Stimulated activated CD4-positive, alpha-beta T cell treated with anti-CD3 and anti-CD28 coated beads, Interleukin-15, amount 100 ng/mL, for 48 hours (primary cell): Measurements from ENCODE around the gene KCTD17.

ENCODE experiments used
- DNase-seq, 2 donors: peaks; one replicate each; pipeline ENCODE4 v3.0.0-alpha.2; 2020; ENCODE audit warnings: low read depth in 2 of 2

KCTD17 gene

DNA sequence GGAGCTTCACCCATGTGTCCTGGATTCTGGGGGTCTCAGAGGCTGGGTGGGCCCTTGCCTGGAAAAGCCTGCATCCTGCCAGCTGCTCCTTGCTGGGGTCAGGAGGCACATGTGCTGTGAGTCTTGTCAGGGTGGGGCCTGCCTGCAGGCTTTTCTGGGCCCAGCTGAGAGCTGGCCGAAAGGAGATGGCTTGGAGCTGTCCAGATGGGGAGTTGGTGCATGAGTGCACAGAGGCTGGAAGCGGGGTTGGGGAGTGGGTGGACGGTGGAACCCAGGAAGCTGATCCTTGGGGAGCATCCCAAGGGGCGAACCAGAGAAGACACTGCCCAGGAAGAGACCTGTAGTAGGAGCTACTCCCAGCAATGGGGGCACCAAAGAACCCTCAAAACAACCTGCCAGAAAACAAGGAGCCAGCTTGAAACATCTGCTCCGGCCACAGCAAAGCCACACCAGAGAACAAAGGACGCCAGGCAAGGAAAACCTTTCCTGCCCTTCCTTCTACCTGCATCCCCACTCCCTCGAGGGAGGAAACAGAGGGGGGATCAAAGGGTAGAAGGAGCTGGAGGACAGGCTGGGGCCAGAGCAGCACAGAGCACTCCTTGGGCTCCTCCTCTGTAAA, 8.2 kb upstream of the KCTD17 start:
- DNase-seq = no peak

DNA sequence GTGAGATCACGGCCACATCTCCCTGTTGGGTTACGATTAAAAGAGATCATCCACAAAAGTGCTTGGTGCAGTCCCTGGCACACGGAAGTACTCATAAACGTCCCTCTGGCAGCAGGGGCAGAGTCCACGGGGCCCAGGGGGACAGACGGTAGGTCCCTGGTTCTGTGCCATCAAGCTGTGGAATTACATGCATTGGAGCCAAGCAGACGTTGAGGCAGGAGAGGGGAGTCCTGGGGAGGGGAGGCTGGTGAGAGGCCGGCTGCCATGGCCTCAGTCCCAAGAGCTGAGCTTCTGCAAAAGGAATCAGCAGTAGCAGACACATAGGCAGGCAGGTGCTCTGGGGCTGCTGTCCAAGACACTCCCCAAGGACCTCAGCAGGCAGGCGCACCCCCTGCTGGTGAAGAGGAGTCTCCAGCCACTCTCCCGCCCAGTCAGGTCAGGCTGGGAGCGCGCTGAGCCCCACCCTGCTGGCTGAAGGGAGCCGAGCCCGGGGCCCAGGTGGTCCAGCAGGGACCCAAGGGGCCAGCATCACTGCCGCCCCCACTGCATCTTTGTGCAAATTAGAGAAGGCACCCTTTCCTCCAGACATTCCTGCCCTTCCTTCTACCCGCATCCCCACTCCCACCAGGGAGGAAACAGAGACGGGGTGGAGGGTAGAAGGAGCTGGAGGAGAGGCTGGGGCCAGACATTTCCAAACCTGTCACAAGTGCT, 7.6 kb upstream of the KCTD17 start:
- DNase-seq = peak in 1 of 2 donors; percentile 53

DNA sequence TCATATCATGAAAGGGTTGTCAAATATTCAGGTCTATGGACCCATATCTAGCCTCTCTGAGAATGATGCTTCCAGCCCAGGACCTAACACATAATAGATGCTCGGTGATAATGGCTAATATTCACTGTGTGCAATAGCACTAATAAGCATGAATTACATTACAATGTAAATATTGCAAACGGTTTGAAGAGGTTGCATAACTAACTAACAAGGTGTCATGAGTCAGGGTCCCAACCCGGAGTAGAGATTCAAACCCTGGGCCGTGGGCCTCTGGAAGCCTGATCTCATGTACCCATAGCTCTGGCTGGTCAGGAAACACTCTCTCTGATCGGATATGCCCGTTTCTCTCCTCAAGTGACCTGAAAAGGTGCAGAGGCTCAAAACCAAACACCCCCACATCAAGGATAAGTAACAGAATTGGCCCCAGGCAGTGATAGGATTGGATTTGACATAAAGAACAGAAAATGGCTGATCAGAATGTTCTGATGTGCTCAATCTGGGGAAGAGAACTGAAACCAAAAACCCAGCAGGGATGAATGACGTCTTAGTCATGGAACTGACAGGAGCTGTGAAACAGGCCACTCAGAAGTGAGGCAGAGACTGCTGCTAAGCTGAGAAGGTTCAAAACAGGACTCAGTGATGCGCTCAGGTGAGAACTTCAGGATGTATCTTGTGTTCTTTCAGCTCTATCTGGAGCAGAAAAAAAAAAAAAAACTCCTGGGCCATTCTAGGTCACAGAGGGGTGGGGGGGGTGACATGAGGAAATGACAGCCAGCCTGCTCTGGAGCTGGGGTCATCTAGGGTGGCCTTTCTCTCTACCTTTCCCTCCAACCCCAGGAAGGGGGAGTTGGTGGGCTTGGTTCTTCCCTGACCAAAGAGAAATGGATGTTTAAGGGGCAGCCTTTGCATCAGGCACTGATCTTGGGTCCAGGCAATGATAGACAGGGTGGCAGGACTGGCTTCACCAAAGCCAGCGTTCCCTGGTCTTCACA, 6.6 kb upstream of the KCTD17 start:
- DNase-seq = peak in 1 of 2 donors; percentile 28

DNA sequence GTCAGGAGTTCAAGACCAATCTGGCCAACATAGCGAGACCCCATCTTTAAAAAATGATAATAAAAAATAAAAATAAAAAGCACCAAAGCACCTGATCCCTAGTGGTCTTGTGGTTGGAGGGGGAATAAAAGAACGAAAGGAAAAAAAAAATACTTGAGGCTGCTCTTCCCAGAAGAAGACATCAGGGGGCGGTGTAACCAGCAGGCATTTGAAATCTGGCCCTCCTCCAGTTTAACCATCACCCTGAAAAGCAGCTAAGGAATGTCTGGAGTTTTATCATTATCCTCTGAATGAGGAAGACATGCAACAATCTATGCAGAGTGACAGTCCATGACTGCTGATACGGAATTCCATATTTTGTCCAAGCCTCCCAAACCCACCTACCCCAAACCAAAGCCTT, 5.6 kb upstream of the KCTD17 start:
- DNase-seq = no peak

DNA sequence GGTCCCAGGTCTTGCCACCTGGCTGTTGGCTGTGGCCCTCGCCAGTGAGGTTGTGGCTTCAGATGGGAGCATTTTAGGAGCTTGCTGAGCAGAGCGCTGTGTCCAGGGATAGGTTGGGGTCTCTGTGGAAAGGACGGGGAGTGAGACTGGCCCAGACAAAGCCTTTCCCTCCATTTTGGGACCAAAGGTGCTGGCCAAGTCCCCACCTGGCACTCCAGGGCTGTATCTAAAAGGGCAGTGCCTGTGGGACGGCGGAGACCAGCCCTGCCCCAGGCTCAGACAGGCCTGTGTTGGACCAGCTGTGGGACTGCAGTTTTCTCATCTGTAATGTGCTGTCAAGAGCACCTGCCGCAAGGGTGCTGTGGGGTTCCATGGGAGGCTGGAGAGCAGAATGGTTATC, 5.0 kb upstream of the KCTD17 start:
- no peak for DNase-seq

DNA sequence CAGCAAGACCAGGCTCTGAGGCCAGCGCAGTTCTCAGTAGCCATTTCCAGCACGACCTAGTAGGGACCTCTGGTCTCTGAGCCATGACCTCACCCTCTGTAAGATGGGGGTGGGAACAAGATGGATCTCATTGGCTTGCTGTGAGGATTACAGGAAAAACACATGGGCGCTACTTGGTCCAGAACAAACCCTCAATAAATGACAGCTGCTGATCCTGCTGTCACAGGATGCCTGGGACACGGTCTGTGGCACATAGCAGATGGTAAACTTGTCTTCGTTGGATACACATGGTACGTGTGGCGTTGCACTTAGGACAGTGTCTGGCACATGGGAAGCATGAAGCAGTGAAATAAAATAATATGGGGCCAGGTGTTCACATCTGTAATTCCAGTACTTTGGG, 4.5 kb upstream of the KCTD17 start:
- no peak for DNase-seq

DNA sequence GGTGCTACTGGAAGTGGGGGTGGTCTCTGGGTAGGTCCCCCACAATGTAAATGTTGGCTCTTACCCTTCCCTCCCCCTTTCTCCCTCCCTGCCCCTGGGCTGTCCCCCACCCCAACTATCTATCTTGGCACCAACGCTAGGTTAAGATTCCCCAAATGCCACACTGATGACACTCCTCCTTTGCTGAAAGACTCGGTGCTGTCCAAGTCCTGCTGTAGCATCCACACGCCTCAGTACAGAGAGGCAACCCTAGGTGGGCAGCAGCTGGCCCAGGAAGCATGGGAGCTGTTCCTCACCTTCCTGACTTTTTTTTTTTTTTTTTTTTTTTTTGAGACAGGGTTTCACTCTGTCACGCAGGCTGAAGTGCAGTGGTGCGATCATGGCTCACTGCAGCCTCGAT, 3.4 kb upstream of the KCTD17 start:
- no peak for DNase-seq

DNA sequence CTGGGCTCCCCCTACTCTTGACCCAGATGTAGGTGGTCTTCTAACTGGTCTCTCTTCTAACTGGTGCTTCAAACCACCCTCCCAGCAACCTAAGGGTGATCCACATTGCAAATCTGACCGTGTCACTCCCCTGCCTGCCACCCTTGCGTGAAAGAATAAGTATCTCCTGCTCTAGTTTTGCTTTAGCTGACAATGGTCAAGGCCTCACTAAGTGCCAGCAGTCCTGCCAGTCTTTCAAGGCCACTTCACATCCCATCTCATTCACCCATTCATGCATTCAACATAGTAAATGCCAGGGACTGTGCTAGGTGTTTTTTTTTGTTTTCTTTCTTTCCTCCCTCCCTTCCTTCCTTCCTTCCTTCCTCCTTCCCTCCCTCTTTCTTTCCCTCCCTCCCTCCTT, 2.3 kb upstream of the KCTD17 start:
- no peak for DNase-seq

DNA sequence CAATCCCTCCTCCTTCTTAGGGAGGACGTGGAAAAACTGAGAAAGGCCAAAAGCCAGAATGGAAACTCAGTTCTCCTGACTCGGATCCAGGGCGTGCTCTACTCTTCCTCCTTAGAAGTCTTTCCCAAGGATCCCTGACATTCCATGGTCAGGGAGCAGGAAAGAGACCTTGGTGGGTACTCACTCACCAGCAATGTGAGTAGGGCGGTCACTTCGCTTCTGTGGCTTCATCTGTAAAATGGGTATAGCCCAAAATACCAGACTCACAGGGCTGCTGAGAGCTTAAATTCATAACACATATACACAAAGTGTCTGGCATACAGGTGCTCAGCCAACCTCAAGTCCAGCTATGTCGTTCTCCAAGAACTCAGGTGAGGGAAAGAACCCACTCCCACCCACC, 629 bp upstream of the KCTD17 start:
- DNase-seq = no peak

DNA sequence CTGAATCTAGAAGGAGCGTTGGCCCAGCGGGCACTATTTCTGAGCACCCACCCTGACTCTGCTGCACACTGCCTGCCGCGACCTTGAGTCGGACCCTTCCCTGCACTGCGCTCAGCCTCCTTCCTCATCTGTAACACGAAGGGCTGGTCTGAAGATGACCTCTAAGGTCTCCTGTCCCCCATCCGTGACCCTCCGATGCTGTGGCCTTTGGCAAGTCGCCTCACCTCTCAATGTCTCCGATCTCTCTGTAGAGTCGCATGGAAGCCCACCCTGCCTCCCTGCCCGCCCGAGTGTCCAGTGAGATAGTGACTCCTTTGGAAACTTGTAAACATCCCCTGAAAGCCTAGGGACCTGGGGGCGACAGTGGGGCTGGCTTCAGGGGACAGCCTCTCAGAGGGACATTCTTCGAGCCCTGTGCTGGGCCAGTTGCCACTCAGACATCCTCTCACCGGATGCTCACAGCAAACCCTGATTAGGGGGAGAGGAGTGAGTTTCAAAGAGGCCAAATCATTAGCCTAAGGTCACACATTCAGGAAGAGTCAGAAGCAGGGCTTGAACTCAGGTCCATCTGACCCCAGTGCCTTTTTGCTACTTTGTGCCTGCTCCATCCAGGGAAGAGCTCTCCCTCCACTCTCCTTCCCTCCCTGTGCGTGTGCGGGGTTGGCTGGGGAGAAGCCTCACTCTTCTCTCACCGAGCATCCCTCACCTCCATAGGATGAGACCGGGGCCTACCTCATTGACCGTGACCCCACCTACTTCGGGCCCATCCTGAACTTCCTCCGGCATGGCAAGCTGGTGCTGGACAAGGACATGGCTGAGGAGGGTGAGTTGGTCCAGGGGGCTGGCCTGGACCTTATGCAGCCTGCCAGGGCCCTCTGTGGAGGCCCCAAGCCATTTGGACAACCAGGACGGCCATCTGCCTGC, 1.1 kb downstream of the KCTD17 start:
- DNase-seq = no peak

DNA sequence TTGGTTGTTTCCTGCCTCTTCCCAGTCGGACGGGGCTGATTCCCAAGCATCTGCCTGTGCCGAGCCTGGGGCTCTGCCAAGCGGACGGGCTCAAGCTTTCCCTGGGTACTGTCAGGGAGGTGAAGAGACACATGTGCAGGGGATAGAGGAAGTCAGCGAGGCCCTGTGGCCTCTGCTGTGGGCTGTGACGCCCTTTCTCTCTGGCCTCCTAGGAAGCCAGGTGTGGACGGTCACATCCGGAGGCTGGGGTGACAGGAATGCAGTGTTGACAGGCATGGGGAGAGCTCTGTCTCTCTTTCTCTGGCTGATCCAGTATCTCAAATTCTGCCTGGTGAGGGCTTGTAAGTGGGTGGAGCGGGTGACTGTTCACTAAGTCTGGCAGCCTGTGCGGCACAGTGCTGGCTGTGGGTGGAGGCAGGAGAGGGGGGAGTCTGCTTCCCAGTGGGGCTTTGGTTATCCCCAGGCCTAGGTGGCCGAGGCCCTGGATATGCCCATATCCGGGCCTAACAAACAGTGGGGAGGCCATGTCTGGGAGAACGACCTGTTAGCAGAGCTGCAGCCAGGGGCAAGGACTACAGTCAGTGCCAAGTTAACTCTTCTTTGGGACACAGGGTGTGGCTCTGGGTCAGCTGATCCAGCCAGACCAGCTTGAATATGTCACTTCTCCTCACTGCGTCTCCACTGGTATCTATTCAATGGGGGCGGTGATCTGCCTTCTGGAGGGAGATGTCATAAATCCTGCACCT, 1.9 kb downstream of the KCTD17 start:
- DNase-seq = no peak

DNA sequence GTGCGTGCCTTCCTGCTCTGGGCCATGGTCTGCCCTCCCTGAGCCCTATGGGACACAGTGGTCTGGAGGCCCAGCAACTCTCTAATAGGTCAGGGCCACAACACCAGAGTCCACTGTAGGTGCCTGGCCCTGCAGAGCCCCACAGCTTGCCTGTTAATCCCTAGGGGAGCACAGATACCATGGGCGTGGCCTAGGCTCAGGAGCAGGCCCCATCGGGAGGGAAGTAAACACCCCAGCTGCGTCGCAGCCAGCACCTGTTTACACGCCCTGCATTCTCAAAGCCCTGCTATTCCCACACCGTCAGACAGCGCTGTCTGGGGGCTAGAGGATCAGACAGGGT, 2.5 kb downstream of the KCTD17 start:
- DNase-seq = no peak

DNA sequence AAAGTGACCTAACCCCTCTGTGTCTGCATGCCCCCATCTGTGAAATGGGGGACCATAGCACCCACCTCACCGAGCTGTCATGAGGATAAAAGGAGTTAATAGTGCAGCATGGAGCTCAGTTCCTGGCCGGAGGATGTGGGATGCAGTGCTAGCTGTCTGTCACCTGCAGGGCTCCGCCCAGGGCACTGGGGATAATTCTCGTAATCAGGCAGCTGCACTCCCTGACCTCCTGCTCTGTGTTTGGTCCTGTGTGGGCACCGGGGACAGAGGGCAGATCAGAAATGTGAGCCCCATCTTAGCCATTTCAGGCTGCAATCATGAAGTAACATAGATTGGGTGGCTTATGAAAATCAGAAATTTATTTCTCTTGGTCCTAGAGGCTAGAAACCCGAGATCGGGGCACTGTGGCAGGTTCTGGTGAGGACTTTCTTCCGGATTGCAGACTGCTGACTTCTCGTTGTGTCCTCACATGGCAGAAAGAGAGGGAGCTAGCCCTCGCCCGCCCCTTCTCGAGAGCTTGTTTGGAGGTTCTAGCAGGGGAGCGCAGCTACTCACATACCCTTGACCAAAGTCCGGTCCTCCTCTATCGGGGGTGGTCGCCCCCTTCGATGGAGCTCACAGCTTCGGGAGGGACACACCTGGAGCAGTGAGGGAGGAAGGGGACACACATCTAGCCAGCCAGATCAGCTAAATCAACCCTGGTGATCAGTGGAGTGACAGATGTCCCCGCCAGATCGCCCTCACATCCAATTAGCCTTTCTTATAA, 3.2 kb downstream of the KCTD17 start:
- DNase-seq = no peak

DNA sequence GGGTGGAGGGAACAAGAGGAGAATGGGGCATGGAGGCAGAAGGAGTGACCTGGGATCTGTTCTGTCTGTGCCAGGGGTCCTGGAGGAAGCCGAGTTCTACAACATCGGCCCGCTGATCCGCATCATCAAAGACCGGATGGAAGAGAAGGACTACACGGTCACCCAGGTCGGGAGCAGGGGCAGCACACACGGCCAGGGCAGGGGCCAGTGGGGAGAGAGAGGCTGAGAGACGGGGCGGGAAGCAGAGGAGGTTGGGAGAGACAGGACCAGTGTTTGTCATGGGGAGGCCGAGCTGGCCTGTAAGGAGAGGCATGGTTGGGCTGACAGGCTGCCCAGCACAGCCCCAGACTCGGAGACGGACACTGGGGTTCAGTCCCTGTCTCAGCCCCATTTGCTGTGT, 4.7 kb downstream of the KCTD17 start:
- no peak for DNase-seq

DNA sequence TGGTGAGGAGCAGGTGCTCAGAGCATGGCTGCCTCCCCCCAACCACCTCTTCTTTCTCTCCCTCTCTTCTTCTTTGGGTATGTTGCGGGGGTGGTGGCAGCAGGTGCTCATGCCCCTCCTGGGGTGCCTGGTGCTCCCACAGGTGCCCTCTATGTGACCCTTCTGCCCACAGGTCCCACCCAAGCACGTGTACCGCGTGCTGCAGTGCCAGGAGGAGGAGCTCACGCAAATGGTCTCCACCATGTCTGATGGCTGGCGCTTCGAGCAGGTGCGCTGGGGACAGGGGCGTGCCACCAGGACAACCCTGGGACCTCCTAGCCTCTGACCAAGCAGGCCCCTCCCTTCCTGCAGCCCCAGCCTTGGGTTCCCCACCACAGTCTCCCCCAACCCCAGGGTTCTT, 5.7 kb downstream of the KCTD17 start:
- no peak for DNase-seq

DNA sequence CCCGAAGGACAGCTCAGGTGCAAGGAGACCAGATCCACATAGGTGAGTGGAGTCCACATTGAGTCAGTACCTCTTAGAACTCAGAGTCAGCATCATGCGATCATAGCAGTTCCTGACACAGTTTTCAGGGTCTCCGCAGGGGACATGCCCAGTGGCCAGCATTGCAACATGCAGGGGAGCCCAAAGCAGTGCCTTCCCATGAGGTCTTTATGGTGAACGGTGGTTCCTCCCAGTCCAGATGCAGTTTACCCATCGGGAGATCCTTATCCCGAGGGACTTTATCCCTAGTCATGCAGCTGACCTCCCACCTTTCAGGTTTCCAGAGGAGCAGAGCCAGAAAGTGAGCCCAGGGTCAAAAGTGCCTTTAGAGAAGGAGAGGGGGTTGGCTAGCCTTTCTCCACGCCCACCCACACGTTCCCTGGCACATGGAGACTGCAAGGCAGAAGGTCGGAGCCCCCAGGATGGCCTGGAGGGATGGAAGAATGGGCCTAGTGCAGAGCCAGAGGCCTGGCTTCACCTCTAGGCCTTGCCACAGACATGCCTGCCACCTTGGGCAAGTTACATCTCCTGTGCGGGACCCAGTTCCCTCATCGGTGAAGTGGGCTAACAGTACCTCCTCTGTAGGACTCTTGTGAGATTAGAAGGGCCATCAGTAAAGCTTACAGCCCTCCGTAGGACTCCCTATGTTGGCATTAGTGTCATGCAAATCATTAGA, 6.4 kb downstream of the KCTD17 start:
- DNase-seq = no peak

DNA sequence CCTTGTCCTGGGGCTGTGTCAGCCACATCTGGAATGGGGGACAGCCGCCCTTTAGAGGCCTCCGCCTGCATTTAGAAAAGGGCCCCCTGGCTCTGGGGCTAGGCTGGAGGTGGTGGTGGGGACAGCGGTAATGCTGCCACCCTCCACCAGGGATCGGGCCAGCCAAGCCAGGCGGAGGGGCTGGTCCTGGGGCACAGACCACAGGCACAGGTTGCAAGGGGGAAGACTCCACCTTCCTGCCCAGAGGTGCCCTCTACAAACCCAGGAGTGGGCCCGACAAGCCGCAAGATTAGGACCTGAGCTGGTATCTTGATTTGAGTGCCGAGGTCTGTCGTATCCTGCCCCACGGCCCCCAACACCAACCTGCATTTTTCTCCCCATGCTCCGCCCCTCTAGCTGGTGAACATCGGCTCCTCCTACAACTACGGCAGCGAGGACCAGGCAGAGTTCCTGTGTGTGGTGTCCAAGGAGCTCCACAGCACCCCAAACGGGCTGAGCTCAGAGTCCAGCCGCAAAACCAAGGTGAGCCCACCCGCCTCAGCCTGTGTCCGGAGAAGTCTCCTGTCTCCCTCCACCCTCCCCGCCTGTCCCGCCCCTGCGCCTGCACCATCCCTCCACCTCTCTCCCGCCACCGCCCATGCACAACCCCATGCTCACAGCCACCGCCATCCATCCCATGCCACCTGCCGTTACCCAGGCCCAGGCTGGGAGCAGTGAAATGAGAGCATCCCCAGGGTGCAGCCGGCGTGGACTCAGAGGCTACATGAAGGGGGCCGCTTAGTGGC, 7.6 kb downstream of the KCTD17 start:
- DNase-seq = no peak

DNA sequence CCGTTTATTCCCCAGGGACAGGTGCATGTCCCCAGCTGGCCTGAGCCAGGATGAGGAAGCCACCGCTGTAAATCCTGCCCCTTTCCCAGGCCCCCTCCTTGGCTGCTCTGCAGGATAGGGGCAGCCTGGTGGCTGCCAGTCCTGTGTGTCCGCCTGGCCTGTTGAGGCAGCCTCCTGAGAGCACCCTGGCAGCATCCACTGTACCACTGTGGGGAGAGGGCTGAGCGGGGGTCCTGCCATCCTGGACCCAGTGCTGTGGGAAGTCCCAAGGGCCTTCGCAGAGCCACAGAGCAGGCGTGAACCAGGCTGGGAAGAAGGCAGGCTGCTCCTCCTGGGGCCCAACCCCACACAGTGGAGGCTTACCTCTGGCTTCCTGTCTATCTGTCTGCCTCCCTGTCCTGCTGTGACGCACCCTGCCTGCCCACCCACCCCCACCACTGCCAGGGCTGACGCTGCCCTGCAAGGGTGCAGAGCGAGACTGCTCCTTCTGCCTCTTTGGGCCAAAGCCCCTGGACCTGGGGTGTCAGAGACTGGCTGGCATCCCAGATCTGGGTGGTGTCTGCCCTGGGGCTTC, 8.4 kb downstream of the KCTD17 start:
- DNase-seq = no peak
